ENCODE data around the gene CTNNAL1. TPM values are rescaled to one million over a fixed set of nuclear protein-coding genes. Genes with fewer than 3 reads are reported as not detected.
"Not testable (repeated sequence)": the region's sequence is repeated elsewhere in the genome, so short reads cannot be mapped to it uniquely, and the experiment has no call there.

The CTNNAL1 gene
- total RNA-seq, 2 experiments from 2014 or later: 12.5 to 14.0 TPM

DNA sequence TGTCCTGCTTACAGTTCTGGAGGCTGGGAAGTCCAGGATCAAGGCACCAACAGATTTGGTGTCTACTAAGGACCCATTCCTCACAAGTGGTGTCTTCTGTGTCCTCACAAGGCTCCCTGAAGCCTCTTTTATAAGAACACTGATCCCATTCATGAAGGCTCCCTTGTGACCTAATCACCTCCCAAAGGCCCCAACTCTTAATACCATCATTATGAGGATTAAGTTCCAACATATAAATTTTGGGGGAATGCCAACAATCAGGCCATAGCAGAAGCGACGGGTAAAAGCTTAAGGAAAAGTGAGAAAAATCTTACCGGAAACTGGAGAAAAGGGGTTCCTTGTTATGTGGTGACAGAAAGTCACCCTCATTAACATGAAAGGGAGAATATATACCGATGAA lies 11.2 kb downstream of the CTNNAL1 start:
- Mint-ChIP-seq H3K9me3 (peaks cover 7% of the 10 kb centered on the region), H3K36me3 (ENCODE audit: low read depth) (peaks cover 14% of the 10 kb centered on the region), H3K27ac (no peak overlapping the region), H3K27me3 (no peaks in the 10 kb centered on the region), H3K4me3 (no peak overlapping the region), H3K4me1 (peaks cover 12% of the 10 kb centered on the region)
- ChIA-PET POLR2A (no interaction called here), CTCF (no interaction called here)
- DNase-seq: no peak

- peaks cover 7% of the 10 kb centered on the region for H3K9me3 Mint-ChIP-seq
- DNase-seq: no peak
- peaks cover 15% of the 10 kb centered on the region for H3K36me3 Mint-ChIP-seq (ENCODE audit: low read depth)
- no peak overlapping the region for H3K27ac Mint-ChIP-seq
- peaks cover 13% of the 10 kb centered on the region for H3K4me1 Mint-ChIP-seq
- ChIA-PET CTCF (no interaction called here), POLR2A (no interaction called here)
- H3K27me3 Mint-ChIP-seq: no peaks in the 10 kb centered on the region
- no peak overlapping the region for H3K4me3 Mint-ChIP-seq
Observed at GRCh38 chr9:109001275-109001676, 12.0 kb downstream of the CTNNAL1 start.

DNA sequence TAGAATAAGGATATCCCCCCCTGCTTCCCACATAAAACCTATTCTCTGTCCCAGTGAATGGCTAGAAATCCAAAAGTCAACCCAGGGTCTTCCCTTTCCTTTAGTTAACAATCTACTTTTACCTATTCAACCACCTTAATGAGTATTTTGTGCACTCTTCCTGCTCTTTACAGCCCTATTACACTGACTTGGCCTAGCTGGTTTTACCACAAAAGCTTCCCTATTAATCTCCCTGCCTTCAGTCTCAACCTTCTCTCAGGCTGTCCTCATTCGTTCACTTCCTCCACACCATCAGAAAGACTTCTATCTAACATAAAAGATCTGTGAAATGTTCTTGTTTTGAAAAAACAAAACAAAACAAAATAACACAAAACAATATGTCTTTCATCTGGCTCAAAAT lies 16.2 kb downstream of the CTNNAL1 start:
- peaks cover 24% of the 10 kb centered on the region for H3K4me1 Mint-ChIP-seq

GRCh38 chr9:108996643-108997042 lies 16.7 kb downstream of the CTNNAL1 start:
- peaks cover 22% of the 10 kb centered on the region for H3K4me1 Mint-ChIP-seq
- H3K36me3 Mint-ChIP-seq (ENCODE audit: low read depth): peaks cover 9% of the 10 kb centered on the region
- H3K9me3 Mint-ChIP-seq: no peaks in the 10 kb centered on the region
- CTCF ChIA-PET: interaction anchor here (1.3 to 1.7 kb wide), 2 partner anchors 14 to 31 kb away, joined by 3 to 7 read pairs; no protein-coding TSS in a partner anchor
- POLR2A ChIA-PET: no interaction called here
- no peak for DNase-seq
- no peaks in the 10 kb centered on the region for H3K27me3 Mint-ChIP-seq
- H3K27ac Mint-ChIP-seq: no peak overlapping the region
- no peak overlapping the region for H3K4me3 Mint-ChIP-seq

More for the DNA sequence above, 16.2 kb downstream of the CTNNAL1 start:
- no peak for DNase-seq
- POLR2A ChIA-PET: no interaction called here
- Mint-ChIP-seq H3K9me3 (no peaks in the 10 kb centered on the region), H3K4me3 (no peak overlapping the region), H3K27me3 (no peaks in the 10 kb centered on the region), H3K36me3 (ENCODE audit: low read depth) (peaks cover 9% of the 10 kb centered on the region), H3K27ac (no peak overlapping the region)
- CTCF ChIA-PET: interaction anchor here (0.7 to 1.7 kb wide), 4 partner anchors 14 to 61 kb away, joined by 3 to 7 read pairs (median 3); no protein-coding TSS in a partner anchor

DNA sequence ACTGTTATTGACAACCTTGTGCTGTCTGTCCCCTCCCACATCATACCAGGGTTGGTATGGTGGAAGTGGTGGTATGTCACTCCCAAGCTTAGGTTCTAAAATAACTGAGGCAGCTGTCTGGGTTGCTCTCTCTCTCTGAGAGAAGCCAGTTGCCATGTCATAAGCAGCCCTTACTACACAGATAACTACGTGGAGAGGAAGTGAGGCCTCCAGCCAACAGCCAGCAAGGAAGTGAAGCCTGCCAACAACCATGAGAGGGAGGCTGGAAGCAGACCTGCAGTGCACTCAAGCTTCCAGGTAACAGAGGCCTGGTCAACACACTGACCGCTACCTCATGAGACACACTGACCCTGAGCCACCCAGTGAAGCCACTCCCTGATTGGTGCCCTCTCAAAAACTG lies 18.6 kb downstream of the CTNNAL1 start:
- no peak overlapping the region for H3K4me3 Mint-ChIP-seq
- POLR2A ChIA-PET: no interaction called here

GRCh38 chr9:108991479-108991878 lies 21.8 kb downstream of the CTNNAL1 start:
- Mint-ChIP-seq H3K4me1 (peaks cover 12% of the 10 kb centered on the region), H3K27ac (no peak overlapping the region), H3K9me3 (peaks cover 3% of the 10 kb centered on the region), H3K27me3 (no peaks in the 10 kb centered on the region), H3K36me3 (ENCODE audit: low read depth) (peaks cover 15% of the 10 kb centered on the region), H3K4me3 (no peak overlapping the region)
- no peak for DNase-seq
- ChIA-PET POLR2A (no interaction called here), CTCF (interaction anchor here (0.6 kb wide), 1 partner anchor 1002 kb away, joined by 4 read pairs; no protein-coding TSS in a partner anchor)

More for the DNA sequence above, 18.6 kb downstream of the CTNNAL1 start:
- peak; percentile 8 for DNase-seq
- no peak overlapping the region for H3K27ac Mint-ChIP-seq
- peaks cover 13% of the 10 kb centered on the region for H3K4me1 Mint-ChIP-seq
- H3K9me3 Mint-ChIP-seq: no peaks in the 10 kb centered on the region
- H3K36me3 Mint-ChIP-seq (ENCODE audit: low read depth): peaks cover 15% of the 10 kb centered on the region
- no peaks in the 10 kb centered on the region for H3K27me3 Mint-ChIP-seq
- CTCF ChIA-PET: interaction anchor here (0.8 to 1.9 kb wide), 2 partner anchors 11 to 14 kb away, joined by 4 to 7 read pairs; no protein-coding TSS in a partner anchor

DNA sequence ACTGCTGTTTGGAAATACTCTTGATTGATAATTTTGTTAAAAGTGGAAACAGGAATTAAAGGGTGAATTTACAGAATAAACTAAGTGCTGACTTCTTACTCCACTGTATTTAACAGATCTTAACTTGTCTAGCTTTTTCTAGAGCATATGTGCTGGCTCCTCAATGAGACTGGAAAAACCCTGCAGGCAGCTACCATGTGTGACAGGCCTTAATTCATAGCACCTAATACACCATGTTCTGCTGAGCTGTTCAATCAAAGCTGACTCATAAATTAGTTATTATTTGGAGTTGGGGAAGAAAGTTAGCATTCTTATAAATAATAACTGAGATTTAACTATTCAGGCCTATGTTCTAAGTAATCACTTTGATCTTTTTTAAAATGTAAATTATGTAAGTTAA lies 29.4 kb downstream of the CTNNAL1 start:
- H3K27ac Mint-ChIP-seq: no peak overlapping the region
- CTCF ChIA-PET: no interaction called here
- DNase-seq: no peak
- H3K4me1 Mint-ChIP-seq: no peaks in the 10 kb centered on the region
- POLR2A ChIA-PET: no interaction called here
- no peaks in the 10 kb centered on the region for H3K27me3 Mint-ChIP-seq
- peaks cover 3% of the 10 kb centered on the region for H3K9me3 Mint-ChIP-seq
- H3K36me3 Mint-ChIP-seq (ENCODE audit: low read depth): peaks cover 8% of the 10 kb centered on the region
- H3K4me3 Mint-ChIP-seq: no peak overlapping the region

GRCh38 chr9:108980893-108981292 lies 32.4 kb downstream of the CTNNAL1 start:
- no peaks in the 10 kb centered on the region for H3K9me3 Mint-ChIP-seq
- H3K4me1 Mint-ChIP-seq: no peaks in the 10 kb centered on the region
- no peak overlapping the region for H3K4me3 Mint-ChIP-seq
- H3K36me3 Mint-ChIP-seq (ENCODE audit: low read depth): peaks cover 5% of the 10 kb centered on the region
- no peak overlapping the region for H3K27ac Mint-ChIP-seq
- H3K27me3 Mint-ChIP-seq: no peaks in the 10 kb centered on the region
- POLR2A ChIA-PET: no interaction called here
- no peak for DNase-seq
- CTCF ChIA-PET: no interaction called here

- H3K4me3 Mint-ChIP-seq: no peak overlapping the region
- H3K36me3 Mint-ChIP-seq (ENCODE audit: low read depth): peaks cover 5% of the 10 kb centered on the region
- H3K4me1 Mint-ChIP-seq: no peaks in the 10 kb centered on the region
- ChIA-PET CTCF (no interaction called here), POLR2A (no interaction called here)
- DNase-seq: no peak
- no peaks in the 10 kb centered on the region for H3K9me3 Mint-ChIP-seq
- no peaks in the 10 kb centered on the region for H3K27me3 Mint-ChIP-seq
- no peak overlapping the region for H3K27ac Mint-ChIP-seq
Observed at GRCh38 chr9:108978205-108978604, 35.1 kb downstream of the CTNNAL1 start.

- H3K36me3 Mint-ChIP-seq (ENCODE audit: low read depth): peaks cover 16% of the 10 kb centered on the region
- CTCF ChIA-PET: no interaction called here
- POLR2A ChIA-PET: no interaction called here
- no peaks in the 10 kb centered on the region for H3K4me1 Mint-ChIP-seq
- no peaks in the 10 kb centered on the region for H3K27me3 Mint-ChIP-seq
- no peak for DNase-seq
- peaks cover 10% of the 10 kb centered on the region for H3K9me3 Mint-ChIP-seq
- H3K27ac Mint-ChIP-seq: no peak overlapping the region
- H3K4me3 Mint-ChIP-seq: no peak overlapping the region
Observed at GRCh38 chr9:108973895-108974294, 39.4 kb downstream of the CTNNAL1 start.

- no peak overlapping the region for H3K4me3 Mint-ChIP-seq
- peaks cover 10% of the 10 kb centered on the region for H3K9me3 Mint-ChIP-seq
- ChIA-PET CTCF (interaction anchor here (1.1 kb wide), 1 partner anchor 73 kb away, joined by 3 read pairs; no protein-coding TSS in a partner anchor), POLR2A (no interaction called here)
- H3K27ac Mint-ChIP-seq: no peak overlapping the region
- DNase-seq: no peak
- H3K4me1 Mint-ChIP-seq: no peaks in the 10 kb centered on the region
- peaks cover 13% of the 10 kb centered on the region for H3K36me3 Mint-ChIP-seq (ENCODE audit: low read depth)
- H3K27me3 Mint-ChIP-seq: no peaks in the 10 kb centered on the region
Observed at GRCh38 chr9:108972626-108973209, 40.6 kb downstream of the CTNNAL1 start.

DNA sequence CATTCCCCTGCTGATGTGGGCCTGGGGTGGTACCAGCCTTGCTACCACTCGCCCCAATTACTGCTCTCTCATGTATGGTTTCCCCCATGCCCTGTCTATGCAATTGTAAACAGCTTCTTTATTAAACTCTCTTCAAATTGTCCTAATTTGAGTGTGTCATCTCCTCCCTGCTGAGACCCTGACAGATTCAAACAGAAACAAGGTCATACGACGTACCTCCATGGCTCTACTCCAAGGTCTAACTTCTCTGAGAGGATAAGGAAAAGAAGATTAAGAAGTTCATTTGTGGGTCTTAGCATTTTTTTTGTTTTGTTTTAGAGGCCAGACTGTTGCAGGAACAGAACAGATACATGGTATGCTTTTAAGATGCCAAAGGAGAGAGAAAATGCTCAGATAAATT lies 41.1 kb downstream of the CTNNAL1 start:
- peaks cover 13% of the 10 kb centered on the region for H3K36me3 Mint-ChIP-seq (ENCODE audit: low read depth)
- H3K4me1 Mint-ChIP-seq: no peaks in the 10 kb centered on the region
- H3K4me3 Mint-ChIP-seq: no peak overlapping the region
- ChIA-PET CTCF (interaction anchor here (1.1 kb wide), 1 partner anchor 73 kb away, joined by 3 read pairs; no protein-coding TSS in a partner anchor), POLR2A (no interaction called here)
- H3K27ac Mint-ChIP-seq: no peak overlapping the region
- no peak for DNase-seq
- H3K9me3 Mint-ChIP-seq: peaks cover 10% of the 10 kb centered on the region
- H3K27me3 Mint-ChIP-seq: no peaks in the 10 kb centered on the region

DNA sequence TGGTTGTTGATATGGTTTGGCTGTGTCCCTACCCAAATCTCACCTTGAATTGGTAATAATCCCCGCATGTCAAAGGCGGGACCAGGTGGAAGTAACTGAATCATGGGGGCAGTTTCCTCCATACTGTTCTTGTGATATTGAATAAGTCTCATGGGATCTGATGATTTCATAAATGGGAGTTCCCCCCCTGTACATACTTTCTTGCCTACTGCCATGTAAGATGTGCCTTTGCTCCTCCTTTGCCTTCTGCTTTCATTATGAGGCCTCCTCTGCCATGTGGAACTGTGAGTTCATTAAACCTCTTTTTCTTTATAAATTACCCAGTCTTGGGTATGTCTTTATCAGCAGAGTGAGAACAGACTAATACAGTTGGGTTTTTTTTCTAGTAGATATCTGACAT lies 41.9 kb downstream of the CTNNAL1 start:
- H3K4me3 Mint-ChIP-seq, H3K27me3 Mint-ChIP-seq, POLR2A ChIA-PET: not testable (repeated sequence)

DNA sequence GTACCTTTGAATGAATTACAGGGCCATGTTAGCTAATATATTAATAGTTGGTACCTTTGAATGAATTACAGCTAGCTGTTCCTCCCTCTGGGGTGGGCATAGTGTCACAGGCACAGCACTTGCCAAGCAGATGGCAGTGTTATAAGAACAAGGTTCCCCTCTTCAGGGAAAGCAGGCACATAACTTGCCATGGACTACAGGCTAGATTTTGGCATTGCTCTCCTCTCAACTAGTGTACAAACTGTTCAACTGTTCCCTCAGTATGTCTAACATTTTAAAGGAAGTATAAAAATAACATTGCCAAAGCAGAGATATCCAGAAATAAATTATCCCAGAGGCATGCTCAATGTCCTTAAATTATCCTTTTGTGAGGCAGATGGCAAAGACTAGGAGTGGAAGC lies 45.4 kb downstream of the CTNNAL1 start:
- H3K4me1 Mint-ChIP-seq: no peaks in the 10 kb centered on the region
- no peak overlapping the region for H3K27ac Mint-ChIP-seq
- H3K27me3 Mint-ChIP-seq: no peaks in the 10 kb centered on the region
- ChIA-PET CTCF (no interaction called here), POLR2A (no interaction called here)
- peaks cover 11% of the 10 kb centered on the region for H3K36me3 Mint-ChIP-seq (ENCODE audit: low read depth)
- no peak for DNase-seq
- H3K4me3 Mint-ChIP-seq: no peak overlapping the region
- H3K9me3 Mint-ChIP-seq: peaks cover 10% of the 10 kb centered on the region

More for the DNA sequence above, 41.9 kb downstream of the CTNNAL1 start:
- not testable (repeated sequence) for H3K27ac Mint-ChIP-seq, H3K9me3 Mint-ChIP-seq, H3K4me1 Mint-ChIP-seq, DNase-seq
- CTCF ChIA-PET: interaction anchor here (0.8 to 1.3 kb wide), 3 partner anchors 10 to 25 kb away, joined by 3 to 4 read pairs (median 3); no protein-coding TSS in a partner anchor
- peaks cover 13% of the 10 kb centered on the region for H3K36me3 Mint-ChIP-seq (ENCODE audit: low read depth)
